MG63 (cell line): ENCODE results near the gene PTPRT. TPM values are rescaled to one million over a fixed set of nuclear protein-coding genes. Genes with fewer than 3 reads are reported as not detected.
A peak's percentile ranks its signal among the peaks of the same experiment; 100 is the strongest.

Experiments
- DNase-seq: peaks from one replicate; pipeline ENCODE4 v3.0.0-alpha.2; 2020
- H3K27me3 ChIP-seq: fragments of 250-450 bp; sonication (Bioruptor Pico); 2 replicates; pipeline ENCODE4 v1.5.1; 2020; ENCODE audit warnings: mild to moderate bottlenecking, moderate library complexity
- H3K36me3 ChIP-seq: fragments of 250-450 bp; sonication (Bioruptor Pico); 2 replicates; pipeline ENCODE4 v1.5.1; 2020; ENCODE audit warnings: mild to moderate bottlenecking, moderate library complexity
- H3K4me3 ChIP-seq: fragments of 250-450 bp; sonication (Bioruptor Pico); 2 replicates; pipeline ENCODE4 v1.5.1; 2020; ENCODE audit warnings: mild to moderate bottlenecking, moderate library complexity
- H3K9me3 ChIP-seq: fragments of 250-450 bp; sonication (Bioruptor Pico); 2 replicates; pipeline ENCODE4 v1.5.1; 2020; ENCODE audit warnings: mild to moderate bottlenecking, moderate library complexity
- total RNA-seq: library from RNA; depleted of rRNA; stranded (reverse); fragments of >200 nt; shearing (Covaris generic); gene quantifications from 2 replicates; pipeline ENCODE4 v1.2.3, GENCODE V29; 2014; ENCODE audit warnings: low replicate concordance

PTPRT gene
- total RNA-seq, 1 experiment from 2014 or later: not detected

DNA sequence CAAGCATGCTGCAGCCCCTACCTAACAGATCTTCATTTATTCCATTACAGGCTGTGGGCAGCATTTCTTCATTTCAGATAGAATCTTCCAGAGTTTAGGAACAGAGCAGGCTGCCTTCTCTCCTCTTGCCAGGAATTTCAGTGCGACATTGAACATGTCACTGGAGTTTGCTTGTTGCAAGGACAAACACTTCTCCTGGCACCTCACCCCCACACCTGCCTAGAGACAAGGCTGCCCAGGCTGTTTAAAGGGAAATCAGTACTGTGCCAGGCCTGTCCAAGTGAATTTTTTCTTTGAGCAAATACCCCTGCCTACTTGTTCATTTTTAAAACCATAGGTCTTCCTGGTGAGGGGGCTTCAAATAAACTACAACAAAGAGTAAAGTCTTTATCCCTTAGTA lies 594.1 kb downstream of the PTPRT start:
- DNase-seq: no peak
- H3K27me3 ChIP-seq: no peaks in the 10 kb centered on the region
- no peak overlapping the region for H3K4me3 ChIP-seq
- H3K36me3 ChIP-seq: no peaks in the 10 kb centered on the region
- H3K9me3 ChIP-seq: no peaks in the 10 kb centered on the region

DNA sequence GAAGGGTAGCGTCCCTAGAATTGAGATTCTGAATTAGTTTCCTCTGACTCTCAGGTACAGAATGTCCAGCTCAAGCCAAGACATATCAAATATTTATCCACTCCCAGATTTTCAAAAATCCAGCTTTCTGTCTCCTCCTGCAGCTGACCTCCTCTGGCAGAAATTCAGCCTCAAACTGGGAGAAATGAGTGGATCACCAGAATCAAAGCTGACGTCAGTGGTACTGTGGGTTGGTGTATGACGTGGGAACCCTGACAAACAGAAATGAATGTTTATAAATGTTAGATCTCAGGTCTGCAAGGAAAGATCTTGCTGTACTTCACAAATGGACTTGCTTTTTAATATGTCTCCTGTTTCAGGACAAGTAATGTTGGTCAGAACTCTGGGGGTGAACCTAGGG lies 595.0 kb downstream of the PTPRT start:
- Histone ChIP-seq H3K36me3 (no peaks in the 10 kb centered on the region), H3K27me3 (no peaks in the 10 kb centered on the region), H3K4me3 (no peak overlapping the region), H3K9me3 (no peaks in the 10 kb centered on the region)
- no peak for DNase-seq

DNA sequence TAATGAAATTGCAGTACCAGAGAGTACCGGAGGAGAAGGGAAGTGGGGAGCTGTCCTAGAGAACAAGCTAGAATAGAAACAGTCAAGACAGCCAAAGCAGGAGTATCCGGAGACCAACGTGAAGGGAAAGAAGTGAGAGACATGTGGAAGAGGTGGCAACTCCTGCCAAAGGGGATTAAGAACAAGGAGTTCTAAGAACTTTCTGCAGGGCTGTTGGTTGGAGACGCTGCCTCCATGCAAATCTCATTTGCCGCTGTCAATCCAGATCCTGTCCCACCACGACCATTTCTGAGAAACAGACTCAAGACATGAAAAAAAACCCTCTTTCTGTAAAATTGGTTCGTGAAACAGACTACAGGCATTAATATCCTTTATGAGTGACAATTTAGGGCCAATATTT lies 595.7 kb downstream of the PTPRT start:
- Histone ChIP-seq H3K9me3 (no peaks in the 10 kb centered on the region), H3K4me3 (no peak overlapping the region), H3K36me3 (no peaks in the 10 kb centered on the region), H3K27me3 (no peaks in the 10 kb centered on the region)
- DNase-seq: no peak

DNA sequence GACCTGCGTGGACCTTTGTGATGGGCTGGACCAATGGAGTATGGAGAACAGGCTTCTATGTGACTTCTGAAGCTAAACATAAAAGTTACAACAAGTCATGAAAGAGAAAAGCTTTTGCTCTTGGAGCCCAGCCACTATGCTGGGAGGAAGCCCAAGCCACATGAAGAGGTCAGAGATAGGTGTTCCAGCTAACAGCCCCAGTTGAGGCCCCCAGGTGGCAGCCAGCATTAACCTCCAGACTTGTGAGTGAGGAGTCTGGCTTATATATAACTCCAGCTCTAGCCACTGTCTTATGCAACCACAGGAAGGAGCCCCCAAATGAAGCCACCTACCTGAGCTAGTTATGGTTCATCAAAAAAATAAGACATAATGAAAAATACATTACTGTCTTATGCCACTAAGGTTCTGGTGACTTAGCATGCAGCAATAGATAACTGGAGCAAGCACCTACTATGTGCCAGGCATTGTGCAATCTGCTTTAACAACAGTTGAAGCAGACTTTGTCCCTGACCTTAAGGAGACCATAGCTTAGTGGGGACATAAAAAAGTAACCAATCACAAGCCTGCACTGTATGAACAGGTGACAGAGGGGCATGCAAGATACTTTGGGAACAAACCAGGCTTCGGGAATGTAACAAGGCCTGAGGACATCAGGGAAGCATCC lies 599.6 kb downstream of the PTPRT start:
- DNase-seq: no peak
- Histone ChIP-seq H3K4me3 (no peak overlapping the region), H3K9me3 (no peaks in the 10 kb centered on the region), H3K36me3 (no peaks in the 10 kb centered on the region), H3K27me3 (no peaks in the 10 kb centered on the region)

DNA sequence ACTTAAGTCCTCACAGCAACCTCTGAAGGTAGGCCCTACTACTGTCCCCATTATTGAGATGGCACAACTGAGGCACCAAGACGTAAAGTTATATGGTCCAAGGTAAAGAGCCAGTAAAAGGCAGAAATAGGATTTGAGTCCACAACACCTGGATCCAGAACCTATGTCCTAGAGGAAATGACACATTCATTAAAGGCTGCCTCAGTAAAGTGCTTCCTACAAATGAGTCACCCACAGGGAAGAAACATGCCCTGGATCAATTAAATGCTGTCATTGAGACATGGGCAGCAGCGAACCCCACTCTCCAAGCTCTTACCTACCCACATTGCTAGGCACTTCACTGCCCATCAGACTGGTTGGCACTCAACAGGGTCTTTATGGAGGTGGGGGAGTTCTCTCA lies 600.9 kb downstream of the PTPRT start:
- H3K9me3 ChIP-seq: no peaks in the 10 kb centered on the region
- H3K4me3 ChIP-seq: no peak overlapping the region
- DNase-seq: no peak
- H3K27me3 ChIP-seq: no peaks in the 10 kb centered on the region
- H3K36me3 ChIP-seq: no peaks in the 10 kb centered on the region

DNA sequence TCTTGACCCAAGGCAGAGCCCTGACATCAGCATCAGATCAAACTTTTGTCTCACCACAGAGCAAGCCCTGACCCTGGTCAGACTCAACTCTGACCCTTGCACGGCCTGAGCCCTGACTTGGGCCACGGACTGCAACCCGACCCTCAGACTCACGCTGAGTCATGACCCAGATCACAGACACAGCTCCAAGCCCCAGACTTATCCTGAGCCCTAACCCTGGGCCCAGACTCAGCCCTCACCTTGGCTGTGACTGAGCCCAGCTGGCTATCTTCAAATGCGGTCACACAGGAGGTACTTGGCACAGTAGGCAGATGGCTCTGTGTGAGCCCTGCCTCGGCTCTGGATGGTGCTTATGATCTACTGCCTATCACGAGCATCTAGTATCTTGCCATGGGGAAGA lies 602.3 kb downstream of the PTPRT start:
- Histone ChIP-seq H3K4me3 (no peak overlapping the region), H3K27me3 (no peaks in the 10 kb centered on the region)
- DNase-seq: no peak

DNA sequence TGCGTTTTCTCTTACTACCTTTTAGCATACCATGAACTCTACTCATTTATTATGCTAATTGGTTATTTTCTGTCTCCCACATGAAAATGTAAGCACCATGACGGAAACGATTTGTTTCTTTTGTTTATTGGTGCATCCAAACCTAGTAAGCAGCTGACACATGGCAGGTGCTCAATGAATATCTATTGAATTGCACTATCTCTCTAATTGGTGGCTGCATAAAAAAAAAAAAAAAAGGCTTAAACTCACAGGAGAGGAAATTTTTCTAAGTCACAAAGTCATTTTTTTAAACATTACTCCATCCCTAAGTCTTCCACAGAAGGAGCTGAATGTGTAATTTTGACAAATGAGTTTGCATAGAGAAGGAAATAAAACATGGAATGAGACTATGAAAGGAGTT lies 608.4 kb downstream of the PTPRT start:
- Histone ChIP-seq H3K27me3 (no peaks in the 10 kb centered on the region), H3K36me3 (no peaks in the 10 kb centered on the region), H3K9me3 (no peaks in the 10 kb centered on the region), H3K4me3 (no peak overlapping the region)
- DNase-seq: no peak

More for the DNA sequence above, 602.3 kb downstream of the PTPRT start:
- Histone ChIP-seq H3K9me3 (no peaks in the 10 kb centered on the region), H3K36me3 (no peaks in the 10 kb centered on the region)

DNA sequence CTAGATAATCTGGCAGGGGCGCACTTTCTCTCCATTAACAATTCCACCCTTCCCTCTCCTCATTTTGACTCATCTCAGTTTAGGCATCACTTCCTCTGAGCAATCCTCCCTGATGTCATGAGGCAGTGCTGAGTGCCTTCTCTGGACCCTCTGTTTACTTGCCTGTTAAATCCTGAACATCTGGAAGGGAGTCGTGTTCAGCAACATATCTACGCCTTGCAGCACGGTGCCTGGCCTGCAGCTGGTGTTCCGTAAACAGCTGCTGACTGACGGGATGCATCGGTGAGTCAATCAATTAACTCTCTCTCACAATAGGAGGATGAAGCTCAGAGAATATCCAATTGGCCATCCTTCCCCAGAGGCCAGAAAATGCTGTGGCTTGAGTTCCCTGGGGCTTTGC lies 613.5 kb downstream of the PTPRT start:
- Histone ChIP-seq H3K4me3 (no peak overlapping the region), H3K36me3 (no peaks in the 10 kb centered on the region), H3K9me3 (no peaks in the 10 kb centered on the region), H3K27me3 (no peaks in the 10 kb centered on the region)
- peak; percentile 9 for DNase-seq

DNA sequence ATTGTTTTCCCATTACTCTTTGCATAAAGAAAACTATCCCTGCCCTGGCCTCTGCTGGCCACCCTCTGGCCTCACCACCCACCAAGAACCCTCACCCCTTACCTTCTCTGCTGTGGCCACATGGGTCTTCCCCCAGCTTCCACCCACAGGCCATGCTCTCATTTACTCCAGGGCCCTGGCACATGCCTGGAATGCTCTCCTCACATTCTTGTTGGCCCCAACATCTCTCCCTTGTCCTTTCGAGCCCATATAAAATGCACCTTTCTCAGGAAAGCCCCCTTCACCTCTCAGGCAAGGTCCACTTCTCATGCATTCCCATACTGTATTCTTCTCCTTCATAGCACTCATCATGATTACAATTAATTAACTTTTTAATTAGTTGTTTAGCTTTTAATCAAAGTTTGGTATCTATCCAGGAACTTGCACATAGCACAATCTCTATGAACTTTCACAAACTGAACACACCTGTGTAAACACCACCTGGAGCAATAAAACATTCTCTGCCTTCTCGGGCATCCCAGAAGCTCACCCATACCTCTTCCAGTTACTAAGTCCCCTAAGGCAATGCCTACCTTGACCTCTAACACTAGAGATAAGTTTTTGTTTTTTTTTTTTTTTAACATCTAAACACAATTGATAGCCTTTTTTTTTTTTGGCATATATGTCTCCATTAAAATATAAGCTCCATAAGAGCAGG lies 617.2 kb downstream of the PTPRT start:
- no peak overlapping the region for H3K4me3 ChIP-seq
- no peaks in the 10 kb centered on the region for H3K9me3 ChIP-seq
- no peaks in the 10 kb centered on the region for H3K27me3 ChIP-seq
- H3K36me3 ChIP-seq: no peaks in the 10 kb centered on the region
- DNase-seq: no peak

DNA sequence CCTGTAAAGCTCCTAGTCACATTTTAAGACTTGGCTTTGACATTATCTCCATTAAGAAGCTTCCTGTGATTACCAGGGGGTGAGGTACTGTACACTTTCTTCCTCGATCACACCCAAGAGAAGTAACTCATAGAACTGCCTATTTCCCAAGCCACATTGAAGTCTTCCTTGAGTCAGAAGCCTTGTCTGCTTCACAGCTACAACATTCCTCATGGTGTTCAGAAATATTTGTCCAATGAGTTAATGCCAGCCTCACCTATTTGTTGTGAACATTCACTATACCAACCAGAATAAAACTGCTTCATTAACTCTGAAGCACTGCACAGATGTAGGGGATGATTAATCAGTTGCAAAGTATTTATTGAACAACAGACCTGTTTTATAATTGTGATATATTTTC lies 622.3 kb downstream of the PTPRT start:
- no peak for DNase-seq
- H3K9me3 ChIP-seq: no peaks in the 10 kb centered on the region

DNA sequence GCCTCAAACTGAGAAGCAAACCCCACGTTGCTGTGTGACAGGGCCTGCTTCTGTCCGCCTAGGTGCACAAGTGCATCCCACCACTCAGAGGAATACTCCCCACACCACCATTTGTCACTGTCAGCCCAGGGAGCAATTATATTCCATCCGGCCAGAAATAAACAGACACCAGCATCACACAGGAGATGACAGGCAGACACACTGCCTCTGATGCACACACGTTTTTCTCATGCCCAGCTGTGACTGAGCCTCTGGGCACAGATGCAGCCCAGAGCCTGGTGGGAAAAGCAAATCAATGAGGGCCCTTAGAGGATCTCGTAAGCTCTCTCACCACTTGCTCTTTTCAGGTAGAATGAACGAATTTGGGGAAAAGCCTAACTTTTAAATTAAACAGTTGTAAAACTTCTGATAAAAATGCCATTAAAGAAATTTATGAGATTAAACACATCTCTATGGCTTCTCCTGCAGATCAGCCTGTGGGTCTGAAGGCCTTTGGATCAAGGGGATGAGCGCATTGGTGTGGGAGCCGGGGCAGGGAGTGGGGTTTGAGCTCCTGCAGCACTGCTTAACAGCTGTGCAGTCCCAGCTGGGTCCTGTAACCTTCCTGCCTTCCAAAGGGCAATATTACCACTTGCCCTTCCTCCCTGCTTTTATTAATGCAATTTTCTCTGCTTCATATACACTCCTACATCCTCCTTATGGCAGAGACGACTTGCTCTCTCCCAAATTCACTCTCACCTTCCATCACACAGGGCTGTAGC lies 624.3 kb downstream of the PTPRT start:
- H3K9me3 ChIP-seq: no peaks in the 10 kb centered on the region
- DNase-seq: no peak
- no peak overlapping the region for H3K4me3 ChIP-seq
- no peaks in the 10 kb centered on the region for H3K36me3 ChIP-seq
- H3K27me3 ChIP-seq: no peaks in the 10 kb centered on the region

More for the DNA sequence above, 622.3 kb downstream of the PTPRT start:
- Histone ChIP-seq H3K36me3 (no peaks in the 10 kb centered on the region), H3K27me3 (no peaks in the 10 kb centered on the region), H3K4me3 (no peak overlapping the region)

DNA sequence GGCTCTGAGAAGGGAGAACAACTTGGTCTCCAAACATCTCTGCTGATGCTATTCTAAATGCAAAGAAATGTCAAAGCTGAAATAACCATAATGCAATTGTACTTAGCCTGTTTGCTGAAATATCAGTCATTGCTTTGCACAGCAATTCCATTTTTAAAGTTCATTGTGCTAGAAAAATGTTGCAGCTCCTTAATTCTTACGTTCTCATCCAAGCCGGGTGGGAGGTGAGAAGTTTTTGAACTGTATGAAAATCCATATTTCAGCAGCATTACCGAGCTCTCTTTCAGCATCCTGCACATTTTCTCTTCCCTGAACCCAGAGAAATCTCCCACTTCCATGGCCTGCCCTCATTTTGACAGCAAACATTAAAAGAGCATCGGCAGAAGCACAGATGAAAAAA lies 630.0 kb downstream of the PTPRT start:
- H3K27me3 ChIP-seq: no peaks in the 10 kb centered on the region
- H3K36me3 ChIP-seq: no peaks in the 10 kb centered on the region
- no peaks in the 10 kb centered on the region for H3K9me3 ChIP-seq
- no peak for DNase-seq
- H3K4me3 ChIP-seq: no peak overlapping the region

DNA sequence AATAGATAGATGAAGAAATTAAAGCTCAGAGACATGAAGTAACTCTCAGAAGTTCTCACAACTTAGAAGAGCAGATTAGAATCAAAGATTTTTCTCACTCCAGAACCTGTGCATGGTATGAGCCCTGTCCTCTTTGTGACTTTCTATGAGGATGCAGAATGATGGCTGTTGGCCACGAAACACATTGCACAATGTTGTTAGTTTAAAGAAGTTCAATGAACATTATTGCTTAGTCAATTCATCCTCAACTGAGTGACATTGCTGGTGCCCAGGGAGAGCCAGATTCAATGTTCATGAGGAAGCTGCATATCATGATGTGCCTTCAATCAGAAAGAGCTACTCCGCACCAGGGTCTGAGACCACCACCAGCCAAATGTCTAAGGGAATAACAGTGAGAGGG lies 633.1 kb downstream of the PTPRT start:
- Histone ChIP-seq H3K27me3 (no peaks in the 10 kb centered on the region), H3K4me3 (no peak overlapping the region)

DNA sequence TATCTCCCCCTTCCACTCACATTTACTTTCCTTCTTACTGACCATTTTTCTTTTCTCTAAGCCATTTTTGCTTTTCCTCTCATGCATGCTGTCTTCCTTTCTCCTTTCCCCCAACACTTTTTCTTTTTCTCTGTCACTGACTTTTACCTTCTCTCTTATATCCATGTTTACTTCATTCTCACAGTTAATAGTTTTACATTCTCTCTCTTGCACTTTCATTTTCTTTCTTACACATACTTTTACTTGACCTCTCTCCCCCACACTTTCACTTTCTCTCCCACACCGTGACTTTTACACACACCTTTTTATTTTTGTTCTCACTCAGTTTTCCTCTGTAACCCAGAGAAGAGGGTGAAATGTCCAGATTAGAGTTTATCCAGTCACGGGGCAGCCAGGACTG lies 636.3 kb downstream of the PTPRT start:
- Histone ChIP-seq H3K27me3 (no peaks in the 10 kb centered on the region), H3K9me3 (no peaks in the 10 kb centered on the region), H3K4me3 (no peak overlapping the region), H3K36me3 (no peaks in the 10 kb centered on the region)
- no peak for DNase-seq

More for the DNA sequence above, 633.1 kb downstream of the PTPRT start:
- DNase-seq: no peak
- Histone ChIP-seq H3K9me3 (no peaks in the 10 kb centered on the region), H3K36me3 (no peaks in the 10 kb centered on the region)

DNA sequence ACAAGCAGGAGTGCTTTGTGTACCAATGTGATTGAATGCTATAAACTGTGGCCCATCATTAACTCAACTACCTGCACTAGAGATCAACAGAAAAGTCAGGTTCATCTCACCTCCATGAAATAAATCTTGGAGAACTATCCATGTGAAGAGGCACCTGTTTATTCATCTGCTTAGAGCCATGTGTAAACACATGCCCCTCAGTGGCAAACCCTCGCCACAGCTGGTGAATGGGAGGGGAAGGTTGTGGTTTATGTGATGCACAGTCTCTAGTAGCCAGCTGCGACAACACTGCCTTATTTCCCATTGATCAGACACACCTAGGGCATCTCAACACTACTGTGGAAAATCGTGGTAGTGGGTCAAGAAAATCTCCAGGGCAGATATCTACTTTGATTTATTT lies 640.2 kb downstream of the PTPRT start:
- no peak for DNase-seq
- no peaks in the 10 kb centered on the region for H3K36me3 ChIP-seq
- no peaks in the 10 kb centered on the region for H3K9me3 ChIP-seq
- no peak overlapping the region for H3K4me3 ChIP-seq
- no peaks in the 10 kb centered on the region for H3K27me3 ChIP-seq

DNA sequence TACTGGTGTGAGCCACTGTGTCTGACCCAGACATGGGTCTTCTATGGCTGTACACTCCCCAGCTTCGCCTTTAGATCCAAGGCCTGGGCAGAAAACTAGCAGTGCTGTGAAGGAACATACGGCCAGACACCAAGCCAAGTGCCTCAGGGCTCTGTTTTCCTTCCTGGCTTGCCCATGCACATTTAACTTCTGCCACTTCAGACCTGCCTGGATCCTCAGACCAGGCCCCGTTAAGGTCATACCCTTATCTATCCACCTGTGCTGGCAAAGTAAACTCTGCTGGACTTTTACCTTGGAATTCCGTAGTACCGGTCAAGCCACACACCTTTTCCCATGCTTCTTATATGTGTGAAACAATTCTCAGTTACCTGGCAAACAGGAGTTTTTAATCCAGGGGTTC lies 644.8 kb downstream of the PTPRT start:
- no peaks in the 10 kb centered on the region for H3K9me3 ChIP-seq
- H3K36me3 ChIP-seq: no peaks in the 10 kb centered on the region
- no peak for DNase-seq
- H3K27me3 ChIP-seq: peaks cover 2% of the 10 kb centered on the region
- H3K4me3 ChIP-seq: no peak overlapping the region

DNA sequence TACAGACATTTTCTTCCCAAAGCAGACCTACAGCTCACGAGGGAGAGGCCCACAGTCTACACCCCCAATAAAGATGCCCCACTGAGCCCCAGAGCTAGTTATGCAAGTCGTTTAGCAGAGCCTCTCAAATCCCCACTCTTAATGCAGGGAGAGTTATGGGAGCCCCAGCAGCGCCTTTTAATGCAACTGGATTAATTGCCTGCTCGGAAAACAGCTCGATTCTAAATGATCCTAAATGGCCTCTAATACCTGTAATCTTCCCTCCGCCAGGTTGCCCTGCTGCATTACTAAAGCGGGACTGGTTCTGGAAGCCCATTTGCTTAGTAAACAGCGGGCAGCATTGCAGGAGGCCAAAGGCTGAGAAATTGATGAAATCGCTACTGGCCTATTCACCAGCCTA lies 656.9 kb downstream of the PTPRT start:
- DNase-seq: no peak
- Histone ChIP-seq H3K27me3 (no peaks in the 10 kb centered on the region), H3K36me3 (no peaks in the 10 kb centered on the region), H3K9me3 (no peaks in the 10 kb centered on the region), H3K4me3 (no peak overlapping the region)
